Activated CD4-positive, alpha-beta T cell treated with anti-CD3 and anti-CD28 coated beads for 24 hours (primary cell): Measurements from ENCODE around the gene SPRED1.

Source experiments
- DNase-seq, 2 donors: peaks; one replicate each; pipeline ENCODE4 v3.0.0-alpha.2; 2020; ENCODE audit warnings: low read depth in 2 of 2

Gene SPRED1

DNA sequence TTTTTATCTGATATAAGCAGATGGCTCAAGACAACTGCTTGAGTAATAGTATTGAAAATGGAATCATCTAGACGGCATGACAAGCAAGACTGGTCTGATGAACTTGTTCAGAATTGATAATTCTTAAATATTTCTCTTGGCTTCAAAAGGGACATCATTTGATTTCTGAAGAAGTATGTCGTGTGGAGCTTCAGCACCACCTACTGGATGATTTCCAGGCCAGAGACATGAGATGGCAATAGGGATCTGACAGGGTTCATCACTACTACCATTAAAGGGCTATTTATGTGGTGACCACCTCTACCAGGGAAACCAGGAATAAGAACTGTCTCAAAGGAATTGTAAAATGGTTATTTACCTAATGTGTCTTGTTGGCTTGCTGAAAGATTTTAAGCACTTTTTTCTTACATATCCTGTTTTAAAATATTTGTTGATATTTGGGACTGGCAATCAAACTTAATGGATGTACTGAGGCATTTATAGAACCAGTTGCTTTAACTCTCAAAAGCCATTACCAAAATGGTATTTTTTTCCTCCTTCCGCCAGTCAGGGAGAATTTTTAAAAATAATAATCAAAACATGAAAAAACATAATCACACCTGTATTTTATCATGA lies 101.8 kb downstream of the SPRED1 start:
- peak; percentile 30 to 31 for DNase-seq

DNA sequence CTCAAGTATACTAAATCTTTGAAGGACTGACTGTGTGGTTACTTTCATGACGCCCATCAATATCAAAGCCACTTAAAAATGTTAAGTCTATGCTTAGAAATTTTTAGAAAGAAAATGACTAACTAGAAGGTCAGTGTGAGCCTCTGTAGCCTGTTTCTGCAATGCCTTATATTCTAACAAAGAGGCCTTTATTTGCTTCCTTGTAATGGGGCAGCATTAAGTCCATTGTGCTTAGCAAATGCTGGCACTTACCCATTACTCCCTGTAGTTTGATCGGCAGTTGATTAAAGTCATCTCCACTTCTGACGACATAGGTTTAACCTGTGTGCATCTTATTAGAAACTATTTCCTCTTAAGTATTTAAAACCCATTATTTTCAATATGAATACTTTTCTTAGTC lies 109.7 kb downstream of the SPRED1 start:
- no peak for DNase-seq

DNA sequence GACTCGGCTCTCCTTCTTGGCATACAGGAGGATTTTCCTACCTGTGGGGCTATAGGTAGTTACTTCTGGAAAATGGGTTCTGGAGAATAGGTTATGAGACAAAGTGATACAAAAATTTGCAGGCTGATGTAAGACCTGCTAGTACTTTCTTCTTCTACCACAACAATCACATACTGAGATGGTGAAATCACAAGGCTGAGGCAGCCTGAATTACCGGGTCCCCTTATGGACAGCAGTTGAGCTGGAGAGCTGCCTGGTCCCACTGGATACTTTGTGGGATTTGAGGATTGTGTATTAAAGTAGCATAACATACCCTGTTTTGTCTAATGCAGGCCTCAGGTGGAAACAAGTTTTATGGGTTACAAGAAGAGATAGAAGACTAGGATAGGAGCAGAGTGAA lies 114.8 kb downstream of the SPRED1 start:
- no peak for DNase-seq

DNA sequence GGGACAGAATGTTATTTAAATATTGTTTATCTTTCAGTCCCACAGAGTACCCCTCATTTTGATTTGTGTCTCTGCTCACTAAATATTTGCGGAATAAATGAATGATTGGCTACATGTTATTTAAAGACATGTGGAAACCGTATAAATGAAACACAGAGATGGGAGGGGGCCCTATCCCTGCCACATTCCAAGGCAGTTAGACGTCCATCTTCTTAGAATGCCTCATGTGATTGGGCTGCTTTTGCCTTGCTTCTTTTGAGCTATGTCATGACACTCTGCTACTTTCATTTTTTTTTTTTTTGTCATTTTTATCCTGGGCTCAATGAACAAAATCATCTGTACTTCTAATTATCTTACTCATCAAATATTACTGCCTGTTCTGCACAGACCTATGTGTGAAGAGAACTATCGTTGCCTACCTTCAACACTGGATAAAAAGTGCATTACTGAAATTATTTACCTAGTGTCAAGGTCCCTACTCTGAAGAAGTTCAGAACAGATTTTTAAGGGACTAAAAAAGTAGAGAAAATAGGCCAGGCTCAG lies 117.4 kb downstream of the SPRED1 start:
- DNase-seq: no peak

DNA sequence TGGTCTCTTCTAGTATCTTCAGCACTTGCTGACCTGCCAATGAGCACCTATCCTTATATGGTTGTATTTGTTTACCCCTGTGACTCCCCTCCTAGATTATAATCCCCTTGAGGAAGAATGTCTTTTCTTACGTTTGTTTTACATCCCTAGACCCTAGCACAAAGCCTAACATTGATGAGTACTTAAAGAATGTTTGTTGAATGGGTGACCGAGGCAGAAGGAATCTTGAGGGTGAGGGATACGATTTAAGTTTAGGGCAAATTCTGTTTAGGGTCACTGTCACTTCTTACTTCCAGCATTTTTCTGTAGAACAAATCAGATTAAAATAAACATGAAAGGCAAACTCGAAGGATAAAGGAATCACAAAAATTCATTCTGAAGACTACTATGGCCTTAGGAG lies 120.4 kb downstream of the SPRED1 start:
- DNase-seq: no peak

DNA sequence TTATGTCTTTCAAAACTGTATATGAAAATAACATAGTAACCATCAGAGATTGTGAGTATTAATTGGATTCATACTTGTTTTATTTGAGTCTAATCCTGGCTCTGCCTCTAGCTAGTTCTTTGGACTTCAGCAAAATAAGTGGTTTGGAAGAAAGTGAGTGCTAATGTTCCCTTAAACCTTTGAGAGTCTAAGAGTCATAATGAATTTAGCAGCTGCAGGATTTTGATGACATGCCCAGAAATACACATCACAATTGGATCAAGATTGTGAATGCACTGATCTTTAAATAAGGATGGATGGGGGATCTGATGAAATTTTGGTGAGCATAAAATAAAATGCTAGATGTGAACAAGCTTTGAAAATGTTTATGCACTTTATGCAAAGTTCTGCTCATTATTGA lies 121.4 kb downstream of the SPRED1 start:
- DNase-seq: no peak

DNA sequence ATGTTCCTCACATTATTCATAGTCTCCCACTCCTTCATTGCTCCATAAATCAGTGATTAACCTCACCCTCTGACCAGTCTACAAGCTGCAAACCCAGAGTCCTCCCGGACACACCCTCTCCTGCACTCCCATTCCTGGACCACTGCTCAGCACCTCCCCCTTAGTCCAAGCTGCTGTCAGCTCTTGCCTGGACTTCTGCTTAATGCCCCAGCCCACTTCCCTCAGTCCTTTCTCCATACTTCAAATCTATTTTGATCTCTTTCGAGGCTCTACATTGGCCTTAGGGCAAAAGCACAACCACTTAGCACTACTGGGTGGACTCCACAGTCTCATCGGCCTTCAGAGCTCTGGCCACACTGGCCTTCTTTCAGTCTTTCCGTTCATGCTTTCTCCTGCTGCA lies 121.9 kb downstream of the SPRED1 start:
- DNase-seq: no peak

DNA sequence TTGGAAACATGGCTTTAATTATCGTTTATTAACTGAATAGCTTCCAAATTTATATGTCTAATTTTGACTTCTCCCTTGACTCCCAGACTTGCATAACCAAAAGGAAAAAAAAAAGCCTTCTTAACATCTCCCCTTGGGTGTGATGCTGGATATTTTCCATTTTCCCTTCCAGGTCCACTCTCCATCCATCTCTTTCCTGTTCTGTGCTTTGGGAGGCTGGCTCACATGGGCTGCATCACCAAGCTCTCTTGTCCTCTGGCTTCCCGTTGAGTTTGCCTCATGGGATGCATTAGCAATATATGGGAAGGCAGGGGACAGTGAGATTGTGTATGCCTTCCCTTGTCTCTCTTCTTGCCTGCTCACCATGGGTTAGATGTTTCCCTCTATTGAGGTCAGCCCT lies 123.4 kb downstream of the SPRED1 start:
- no peak for DNase-seq

DNA sequence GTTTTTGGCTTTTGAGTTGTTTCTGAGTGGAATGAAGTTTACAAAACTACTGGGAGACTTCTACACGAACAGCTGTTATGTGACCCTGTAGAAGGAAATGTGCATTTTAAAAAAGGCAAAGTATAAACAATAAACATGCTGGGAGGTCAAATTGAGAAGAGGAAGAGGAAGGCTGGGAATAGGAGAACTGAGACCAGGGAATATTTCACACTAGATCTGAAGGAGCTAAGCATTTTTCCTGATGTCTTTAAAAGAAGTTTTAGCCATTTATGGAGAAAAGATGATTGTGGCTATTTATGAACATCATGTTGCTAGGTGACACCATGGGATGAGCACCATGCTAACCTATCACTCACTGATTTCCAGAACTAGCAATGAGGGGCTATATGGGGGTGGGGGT lies 125.0 kb downstream of the SPRED1 start:
- DNase-seq: no peak

DNA sequence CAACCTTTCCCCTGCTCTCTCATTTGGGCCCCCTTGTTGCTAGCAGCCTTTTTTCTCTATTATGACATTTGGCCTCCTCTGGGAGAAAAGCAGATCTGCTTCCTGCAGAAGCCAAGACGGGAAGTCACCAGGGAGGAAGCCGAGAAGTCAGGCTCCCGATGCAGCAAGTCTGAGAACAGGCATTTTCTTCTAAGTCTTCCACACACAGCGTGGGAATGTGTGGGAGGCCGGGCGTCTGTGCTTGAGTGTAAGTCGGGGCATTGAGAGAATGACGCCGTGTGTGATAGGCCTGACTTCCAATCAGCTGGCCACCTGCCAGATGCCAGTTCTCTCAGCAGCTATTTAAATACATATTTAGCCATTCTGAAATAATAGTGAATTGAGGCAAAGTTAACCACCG lies 125.5 kb downstream of the SPRED1 start:
- no peak for DNase-seq

DNA sequence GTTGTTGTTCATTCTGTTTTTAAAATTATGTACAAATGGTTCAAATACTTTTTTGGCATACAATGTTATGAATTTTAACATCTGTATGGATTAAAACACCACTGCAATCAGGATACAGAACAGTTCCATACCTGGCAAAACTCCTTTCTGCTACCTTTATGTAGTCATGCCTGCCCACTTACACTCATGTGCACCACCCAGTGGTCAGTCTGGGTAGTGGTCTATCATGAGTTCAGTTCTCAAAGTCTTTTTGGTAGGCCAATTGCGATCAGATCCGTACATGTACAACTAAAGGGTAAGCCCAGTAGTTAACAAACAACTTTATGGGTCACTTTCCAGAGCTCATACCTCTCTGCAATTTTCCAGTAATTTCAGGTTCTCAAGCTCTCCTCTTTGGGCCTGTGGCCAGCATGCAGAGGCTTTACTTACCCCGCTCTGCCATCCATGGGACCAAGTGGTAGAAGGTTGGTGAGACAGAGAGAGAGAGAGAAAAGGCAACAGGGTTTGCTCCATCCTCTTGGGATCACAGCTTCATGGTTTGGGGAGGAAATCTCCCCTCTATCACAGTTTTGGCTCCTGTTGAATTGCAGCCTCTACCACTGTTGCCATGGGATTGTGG lies 137.4 kb downstream of the SPRED1 start:
- DNase-seq: peak; percentile 35 to 54

DNA sequence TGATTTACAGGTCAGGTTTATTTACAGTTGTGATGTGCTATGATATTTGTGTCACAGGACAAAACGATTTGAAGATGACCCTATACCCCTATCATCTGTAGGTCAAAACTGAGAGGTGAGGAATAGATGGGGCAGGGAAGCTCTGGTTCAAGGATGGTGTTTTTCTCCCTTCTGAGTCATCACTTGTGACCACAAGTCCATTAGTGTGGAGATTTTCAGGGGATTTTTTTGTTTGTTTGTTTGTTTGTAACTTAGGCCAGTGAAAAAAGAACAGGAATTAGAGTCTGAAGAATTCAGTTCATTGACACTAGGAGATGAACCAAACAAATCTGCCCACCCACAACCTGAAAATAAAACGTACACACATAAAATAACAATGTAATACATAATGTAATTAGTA lies 138.6 kb downstream of the SPRED1 start:
- no peak for DNase-seq

DNA sequence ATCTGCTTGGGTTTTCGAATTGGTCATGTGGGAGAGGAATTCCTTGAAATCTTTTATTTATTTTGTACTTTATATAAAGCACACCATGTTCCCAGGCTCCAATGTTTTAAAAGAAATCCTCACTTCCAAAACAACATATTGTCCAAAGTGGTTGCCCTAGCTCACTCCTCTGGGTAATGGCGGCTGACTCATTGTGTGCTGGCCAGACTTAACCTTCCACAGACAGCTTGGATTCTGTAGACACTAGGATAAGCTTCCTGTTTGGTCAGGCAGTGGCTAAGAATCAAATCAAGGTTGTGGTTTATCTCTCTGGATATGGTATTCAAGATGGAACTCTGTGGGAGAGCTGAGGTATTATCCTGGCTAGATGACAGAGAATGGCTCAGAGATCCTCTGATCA lies 145.5 kb downstream of the SPRED1 start:
- DNase-seq: no peak

DNA sequence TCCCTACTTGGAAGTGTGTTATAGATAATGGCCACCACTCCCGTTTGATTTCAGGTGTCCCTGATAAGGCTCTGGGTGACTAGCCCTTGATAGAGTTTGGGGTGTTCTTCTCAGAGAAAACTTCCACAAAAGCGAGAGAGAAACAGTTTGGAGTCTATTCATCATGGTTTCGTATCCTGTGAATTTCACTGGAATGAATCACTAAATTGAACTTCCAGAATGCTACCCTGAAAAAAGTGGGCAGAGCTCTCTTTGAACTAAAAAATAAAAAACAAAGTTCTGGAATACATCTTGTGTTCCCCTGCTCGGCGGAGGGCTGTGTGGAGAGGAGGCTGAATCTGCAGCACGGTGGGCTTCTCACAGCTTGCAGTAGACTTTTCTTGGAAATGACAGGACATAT lies 148.5 kb downstream of the SPRED1 start:
- DNase-seq: no peak

DNA sequence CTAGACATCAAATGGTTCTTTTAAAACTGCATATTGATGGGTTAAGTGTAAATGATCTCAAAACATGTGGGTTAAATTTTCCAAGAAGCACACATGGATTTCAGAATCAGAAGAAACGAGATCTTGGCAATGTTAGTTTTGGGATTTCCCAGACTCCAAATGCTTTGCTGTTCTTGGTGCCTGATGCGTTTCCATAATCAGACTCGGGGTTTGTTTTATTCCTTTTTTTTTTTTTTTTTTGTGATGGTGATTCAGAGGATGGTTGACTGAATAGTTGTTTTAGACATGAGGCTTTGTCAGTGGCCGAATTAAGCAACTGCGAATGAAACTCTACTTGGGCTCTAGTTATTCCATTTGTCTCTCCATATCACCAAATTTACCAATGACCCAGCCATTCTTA lies 149.1 kb downstream of the SPRED1 start:
- no peak for DNase-seq

DNA sequence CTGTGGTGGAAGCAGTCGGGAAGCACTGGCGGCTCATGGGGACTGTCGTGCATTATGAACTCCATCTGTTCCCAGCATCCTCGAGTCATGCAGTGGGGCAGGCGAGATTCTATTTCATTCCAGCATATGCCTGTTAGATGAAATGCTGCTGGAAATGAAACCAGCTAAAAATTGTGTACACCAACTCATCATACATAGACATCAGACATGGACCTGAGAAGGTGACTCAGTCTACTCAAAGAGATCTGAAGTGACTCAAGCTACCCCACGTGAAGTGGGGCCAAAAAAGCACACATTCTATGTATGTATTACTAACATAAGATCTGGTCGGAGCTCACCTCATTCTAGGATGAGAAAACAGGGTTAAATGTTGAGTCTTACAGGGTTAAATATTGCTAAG lies 153.8 kb downstream of the SPRED1 start:
- no peak for DNase-seq
